ENCODE measurements around the gene LYST. TPM values are rescaled to one million over a fixed set of nuclear protein-coding genes. Genes with fewer than 3 reads are reported as not detected.
A peak's percentile ranks its signal among the peaks of the same experiment; 100 is the strongest.

LYST gene
- total and polyA plus RNA-seq, 2 of the 4 experiments (the other 2 are of a cell fraction), result 2.2 to 7.2 TPM

DNA sequence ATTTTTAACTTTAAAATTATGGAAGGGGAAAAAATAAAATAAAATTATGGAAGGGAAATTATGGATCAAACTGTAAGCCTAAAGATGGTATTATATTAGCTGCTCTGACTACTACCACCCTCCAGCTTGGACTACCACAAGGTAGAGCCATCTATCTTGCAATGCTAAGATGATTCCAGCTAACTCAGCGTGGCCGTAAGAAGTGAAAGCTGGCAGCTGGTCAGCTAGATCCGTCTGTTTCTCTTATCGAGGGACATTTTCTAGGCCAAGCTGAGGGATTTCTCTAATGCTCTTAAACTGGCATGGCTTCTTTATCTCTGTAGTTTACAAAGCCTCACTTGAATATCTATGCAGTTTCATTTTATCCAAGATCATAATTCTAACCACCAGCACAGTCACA is 31.5 kb downstream of the LYST start:
- H3K4me2 ChIP-seq (ENCODE audit: low read depth, low read length), result peak overlapping the region; percentile 75
- peaks cover 0 to 7% of the 10 kb centered on the region in 2 experiments; a peak in 2 of 4 replicates for H3K79me1 ChIP-seq (ENCODE audit: low read depth in 1 of 2, low read length in 2 of 2)
- no peak overlapping the region for H2BK120ac ChIP-seq (ENCODE audit: low read depth, low read length)
- H4K20me1 ChIP-seq (ENCODE audit: insufficient read depth, low read length), result no peaks in the 10 kb centered on the region
- no peak overlapping the region for H3K56ac ChIP-seq (ENCODE audit: extremely low read depth, insufficient read depth, low read length)
- CTCF ChIA-PET, result interaction anchor here (0.6 kb wide), 1 partner anchor 8 kb away, joined by 3 read pairs; no protein-coding TSS in a partner anchor
- no peak overlapping the region for H4K5ac ChIP-seq (ENCODE audit: low read depth, low read length)
- peak; percentile 57; the same call in 1 of the 2 replicates for ATAC-seq (ENCODE audit: low read depth)
- TF ChIP-seq POLR2A (IDR thresholded peaks at IDR 0.05; ENCODE audit: low read depth, low read length), result no peak
- TF ChIP-seq SMC3 (IDR thresholded peaks at IDR 0.05; ENCODE audit: low read depth, low read length), result no peak
- TF ChIP-seq BHLHE40 (IDR thresholded peaks at IDR 0.05; ENCODE audit: low read depth, low read length), result no peak
- TF ChIP-seq, protein P1, sequence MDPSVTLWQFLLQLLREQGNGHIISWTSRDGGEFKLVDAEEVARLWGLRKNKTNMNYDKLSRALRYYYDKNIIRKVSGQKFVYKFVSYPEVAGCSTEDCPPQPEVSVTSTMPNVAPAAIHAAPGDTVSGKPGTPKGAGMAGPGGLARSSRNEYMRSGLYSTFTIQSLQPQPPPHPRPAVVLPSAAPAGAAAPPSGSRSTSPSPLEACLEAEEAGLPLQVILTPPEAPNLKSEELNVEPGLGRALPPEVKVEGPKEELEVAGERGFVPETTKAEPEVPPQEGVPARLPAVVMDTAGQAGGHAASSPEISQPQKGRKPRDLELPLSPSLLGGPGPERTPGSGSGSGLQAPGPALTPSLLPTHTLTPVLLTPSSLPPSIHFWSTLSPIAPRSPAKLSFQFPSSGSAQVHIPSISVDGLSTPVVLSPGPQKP (IDR thresholded peaks at IDR 0.05; ENCODE audit: borderline replicate concordance, low read depth, low read length), result no peak
- no peak for TF ChIP-seq MAFK (IDR thresholded peaks at IDR 0.05; ENCODE audit: low read depth, low read length)
- no peak for TF ChIP-seq MXI1 (IDR thresholded peaks at IDR 0.05; ENCODE audit: borderline replicate concordance, low read depth, low read length)
- TF ChIP-seq NFE2L2 (IDR thresholded peaks at IDR 0.05; ENCODE audit: low read depth, low read length), result no peak
- no peak for TF ChIP-seq RFX5 (IDR thresholded peaks at IDR 0.05; ENCODE audit: low read depth, low read length)
- peaks cover 2% of the 10 kb centered on the region; the same call in 1 of the 2 replicates for H3K4me1 ChIP-seq (ENCODE audit: control insufficient read depth, insufficient read depth, low read length)
- H3K4me3 ChIP-seq (ENCODE audit: insufficient read depth, low read depth, low read length), result no peak overlapping the region
- H2BK15ac ChIP-seq (ENCODE audit: low read depth, low read length), result no peak overlapping the region
- H3K27ac ChIP-seq (ENCODE audit: insufficient read depth, low read length), result no peak overlapping the region
- no peak overlapping the region for H2AK5ac ChIP-seq (ENCODE audit: low read depth, low read length)
- WGBS, 2 experiments (ENCODE audit: extremely low coverage in 2 of 2, insufficient read length in 1 of 2), result 40% methylated on average over 1 of the region's 4 CpGs; no CpG with 5 or more reads in 1 of the 2 experiments
- no peaks in the 10 kb centered on the region for H3K36me3 ChIP-seq (ENCODE audit: control insufficient read depth, insufficient read depth, low read length)
- H2AFZ ChIP-seq (replicated peaks; ENCODE audit: low read length, poor library complexity), result no peak overlapping the region
- POLR2A ChIA-PET (ENCODE audit: unreplicated experiment), result interaction anchor here (0.6 kb wide), 1 partner anchor 187 kb away, joined by 3 read pairs; no protein-coding TSS in a partner anchor
- dilution Hi-C loops (cut with HindIII; ENCODE audit: low sequenced_read_pairs, unreplicated experiment) (no loop called here), in situ Hi-C loops (cut with MboI; ENCODE audit: low sequenced_read_pairs) (no loop called here), intact Hi-C loops (cut with micrococcal nuclease) (no loop called here)
- no peaks in the 10 kb centered on the region for H3K9me1 ChIP-seq (ENCODE audit: insufficient read depth, low read length)
- no peak overlapping the region for H2BK20ac ChIP-seq (ENCODE audit: low read depth, low read length)
- no peak overlapping the region for H3K18ac ChIP-seq (ENCODE audit: low read depth, low read length)
- no peak overlapping the region for H4K91ac ChIP-seq (ENCODE audit: insufficient read depth, low read depth, low read length)
- no peak overlapping the region for H2AK9ac ChIP-seq (replicated peaks; ENCODE audit: low read depth, low read length, poor library complexity)
- 0 out of 2 replicates have a peak overlapping the region, but pooled peaks have one; percentile 27 for H3K4ac ChIP-seq (ENCODE audit: low read depth, low read length)
- DNase-seq, result peak; percentile 20
- no peak overlapping the region for H3K14ac ChIP-seq (replicated peaks; ENCODE audit: low read depth, low read length)
- H2BK5ac ChIP-seq (ENCODE audit: low read depth, low read length, poor library complexity, severe bottlenecking), result no peak overlapping the region
- no peaks in the 10 kb centered on the region for H3K27me3 ChIP-seq (ENCODE audit: control insufficient read depth, insufficient read depth, low read length)
- no peak overlapping the region for H4K8ac ChIP-seq (ENCODE audit: low read depth in 2 of 2, low read length in 2 of 2)
- BruUV-seq (replicated peaks), result no TSS peak
- H3K9ac ChIP-seq (ENCODE audit: low read depth, low read length), result peak overlapping the region; percentile 15; the same call in 1 of the 2 replicates
- H3K23ac ChIP-seq (ENCODE audit: low read depth, low read length), result no peak overlapping the region
- no peaks in the 10 kb centered on the region for H3K9me3 ChIP-seq (ENCODE audit: control insufficient read depth, insufficient read depth, low read length)

Data from IMR-90 (cell line).